LNCaP clone FGC (cell line): Measurements from ENCODE around the gene ELAVL4.
"Not testable (repeated sequence)": the region's sequence is repeated elsewhere in the genome, so short reads cannot be mapped to it uniquely, and the experiment has no call there.

Experiments used
- DNase-seq: peaks from one replicate; pipeline ENCODE4 v3.0.0-alpha.2; 2011; ENCODE audit warnings: low read depth
- H3K4me3 ChIP-seq: 2 replicates; pipeline ENCODE4 v1.5.1; 2011; ENCODE audit warnings: mild to moderate bottlenecking, low read depth, low read length, control low read depth
- TF ChIP-seq, protein P1 (sequence below): IDR thresholded peaks from 2 replicates; pipeline ENCODE4 v1.5.1; 2012; ENCODE audit warnings: mild to moderate bottlenecking; ENCODE audit not compliant: control insufficient read depth, insufficient read depth; ENCODE audit errors: extremely low read depth

ELAVL4 gene

DNA sequence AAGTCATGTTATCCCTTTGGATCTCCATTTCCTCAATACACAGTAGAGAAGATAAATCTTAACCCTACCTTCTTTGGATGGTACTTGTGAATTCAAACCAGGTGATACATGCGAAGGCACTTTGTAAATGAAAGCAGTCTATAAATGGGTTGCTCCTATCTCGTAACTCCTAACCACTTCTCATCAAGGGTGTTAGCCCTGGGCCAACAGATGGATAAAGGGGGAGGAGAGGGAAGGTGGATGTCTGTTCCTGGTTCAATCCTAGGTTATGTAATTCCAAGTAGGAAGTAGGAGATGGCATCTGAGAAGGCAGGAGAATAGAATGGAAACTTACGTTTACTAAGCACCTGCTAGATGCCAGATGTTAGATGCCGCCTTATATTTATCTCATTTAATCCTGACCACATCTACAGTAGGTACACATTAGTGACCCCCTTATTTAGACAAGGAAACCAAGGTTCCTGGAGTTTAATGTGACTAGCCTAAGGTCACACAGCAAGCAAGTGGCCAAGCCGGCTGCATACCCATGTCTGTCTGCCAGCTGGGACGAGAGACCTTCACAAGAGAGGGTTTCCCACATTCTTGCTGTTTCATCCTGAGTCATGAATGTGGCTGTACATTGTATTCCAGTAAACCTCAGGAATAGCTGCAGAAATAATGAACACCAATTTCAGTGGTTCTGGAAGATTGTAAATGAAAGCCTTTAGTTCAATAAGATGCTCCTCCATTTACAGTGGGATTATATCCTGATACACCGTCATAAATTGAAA lies 47.7 kb downstream of the ELAVL4 start:
- no peak for DNase-seq
- no peak overlapping the region for H3K4me3 ChIP-seq
- TF ChIP-seq, protein P1, sequence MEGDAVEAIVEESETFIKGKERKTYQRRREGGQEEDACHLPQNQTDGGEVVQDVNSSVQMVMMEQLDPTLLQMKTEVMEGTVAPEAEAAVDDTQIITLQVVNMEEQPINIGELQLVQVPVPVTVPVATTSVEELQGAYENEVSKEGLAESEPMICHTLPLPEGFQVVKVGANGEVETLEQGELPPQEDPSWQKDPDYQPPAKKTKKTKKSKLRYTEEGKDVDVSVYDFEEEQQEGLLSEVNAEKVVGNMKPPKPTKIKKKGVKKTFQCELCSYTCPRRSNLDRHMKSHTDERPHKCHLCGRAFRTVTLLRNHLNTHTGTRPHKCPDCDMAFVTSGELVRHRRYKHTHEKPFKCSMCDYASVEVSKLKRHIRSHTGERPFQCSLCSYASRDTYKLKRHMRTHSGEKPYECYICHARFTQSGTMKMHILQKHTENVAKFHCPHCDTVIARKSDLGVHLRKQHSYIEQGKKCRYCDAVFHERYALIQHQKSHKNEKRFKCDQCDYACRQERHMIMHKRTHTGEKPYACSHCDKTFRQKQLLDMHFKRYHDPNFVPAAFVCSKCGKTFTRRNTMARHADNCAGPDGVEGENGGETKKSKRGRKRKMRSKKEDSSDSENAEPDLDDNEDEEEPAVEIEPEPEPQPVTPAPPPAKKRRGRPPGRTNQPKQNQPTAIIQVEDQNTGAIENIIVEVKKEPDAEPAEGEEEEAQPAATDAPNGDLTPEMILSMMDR, result no peak

DNA sequence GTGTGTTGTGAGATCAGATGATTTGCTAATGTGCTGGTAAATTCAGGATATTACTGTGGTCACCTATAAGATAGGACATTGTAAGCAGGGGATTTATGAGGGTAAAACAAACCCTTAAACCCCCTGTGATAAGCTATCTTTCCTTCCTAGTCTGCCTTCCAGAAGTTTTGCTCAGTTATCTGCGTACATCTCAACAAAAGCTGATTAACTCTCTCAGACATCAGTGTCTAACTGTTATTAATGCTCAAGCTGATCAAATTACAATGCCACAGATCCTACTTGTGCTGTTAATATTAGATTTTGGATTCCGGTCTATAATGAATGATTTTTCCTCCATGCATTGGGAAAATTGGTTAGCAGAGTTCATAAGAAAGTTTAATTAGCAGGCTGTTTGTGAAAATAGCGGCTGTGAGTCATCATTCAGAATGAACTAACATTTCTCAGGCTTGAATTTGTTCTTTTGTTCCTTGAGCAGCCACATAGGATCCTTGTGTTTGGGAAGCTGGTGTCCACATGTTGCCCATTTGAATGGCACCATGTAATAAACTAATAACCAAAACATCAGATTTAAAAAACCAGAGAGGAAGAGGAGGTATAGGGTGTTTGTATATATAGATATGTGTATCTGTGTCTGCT lies 48.7 kb downstream of the ELAVL4 start:
- H3K4me3 ChIP-seq, result no peak overlapping the region
- TF ChIP-seq, protein P1, result no peak
- no peak for DNase-seq

DNA sequence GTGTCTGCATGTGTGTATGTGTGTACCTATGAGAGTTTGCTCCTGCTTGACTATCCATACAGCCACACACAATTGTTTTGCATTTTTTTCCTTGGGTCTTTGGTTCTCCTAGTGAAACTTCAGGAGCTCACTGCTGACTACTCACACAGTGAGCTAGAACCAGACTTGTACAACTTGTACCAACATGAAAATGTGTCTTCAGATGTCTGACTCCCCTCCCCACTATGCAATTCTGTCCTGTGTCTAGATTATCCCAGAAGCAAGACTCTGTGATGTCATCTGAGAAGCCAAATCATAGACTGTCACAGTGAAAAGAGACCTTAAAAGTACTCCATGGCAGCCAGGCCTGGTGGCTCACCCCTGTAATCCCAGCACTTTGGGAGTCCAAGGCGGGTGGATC lies 49.7 kb downstream of the ELAVL4 start:
- H3K4me3 ChIP-seq, result no peak overlapping the region
- TF ChIP-seq, protein P1, result no peak
- no peak for DNase-seq

DNA sequence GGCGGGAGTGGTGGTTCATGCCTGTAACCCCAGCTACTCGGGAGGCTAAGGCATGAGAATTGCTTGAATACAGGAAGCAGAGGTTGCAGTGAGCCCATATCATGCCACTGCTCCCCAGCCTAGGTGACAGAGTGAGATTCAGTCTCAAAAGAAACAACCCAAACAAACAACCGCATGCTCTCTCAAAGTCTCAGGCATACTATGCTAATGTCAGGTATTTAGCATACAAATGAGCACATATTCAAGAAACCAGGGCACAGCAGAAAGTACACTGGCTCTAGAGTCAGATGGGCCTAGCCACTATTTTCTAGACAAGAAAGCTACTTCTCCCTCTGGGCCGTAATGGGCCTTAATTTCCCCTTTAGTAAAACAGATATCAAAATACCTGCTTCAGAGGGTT lies 55.0 kb downstream of the ELAVL4 start:
- DNase-seq, result no peak
- TF ChIP-seq, protein P1, result no peak
- no peak overlapping the region for H3K4me3 ChIP-seq

DNA sequence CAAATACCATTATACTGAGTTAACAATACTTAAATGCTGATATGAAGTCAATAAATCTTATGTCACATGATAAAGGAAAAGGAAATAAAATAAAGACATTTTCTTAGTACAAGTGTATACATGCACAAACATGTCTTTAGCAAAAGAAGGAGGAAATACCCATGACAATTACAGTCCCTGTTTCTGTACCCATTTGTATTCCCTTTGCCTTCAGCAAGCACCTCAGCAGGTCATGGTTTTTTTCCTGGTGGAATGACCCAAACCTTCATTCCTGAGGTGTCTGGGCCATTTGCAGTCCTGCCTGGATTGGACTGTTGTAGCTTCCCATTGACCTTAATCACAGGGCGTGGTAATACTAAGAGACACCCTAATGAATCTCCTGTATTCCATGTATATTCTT lies 57.6 kb downstream of the ELAVL4 start:
- DNase-seq, H3K4me3 ChIP-seq: not testable (repeated sequence)

DNA sequence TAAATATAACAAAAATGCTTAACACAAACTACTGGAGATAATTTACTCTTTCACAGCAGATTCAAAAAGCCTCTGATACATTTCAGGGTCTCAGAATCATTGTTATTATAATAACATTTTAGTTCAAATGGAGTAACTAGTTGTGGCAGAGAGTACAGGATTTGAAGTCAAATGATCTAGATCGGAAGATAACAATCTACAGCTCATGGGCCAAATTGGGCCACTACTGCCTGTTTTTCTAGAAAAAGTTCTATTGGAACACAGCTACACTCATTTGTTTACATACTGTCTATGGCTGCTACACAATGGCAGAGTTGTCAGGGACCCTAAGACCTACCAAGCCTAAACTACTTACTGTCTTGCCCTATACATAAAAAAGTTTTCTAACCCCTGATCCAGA lies 63.6 kb downstream of the ELAVL4 start:
- DNase-seq, result no peak
- no peak overlapping the region for H3K4me3 ChIP-seq
- TF ChIP-seq, protein P1, result no peak

DNA sequence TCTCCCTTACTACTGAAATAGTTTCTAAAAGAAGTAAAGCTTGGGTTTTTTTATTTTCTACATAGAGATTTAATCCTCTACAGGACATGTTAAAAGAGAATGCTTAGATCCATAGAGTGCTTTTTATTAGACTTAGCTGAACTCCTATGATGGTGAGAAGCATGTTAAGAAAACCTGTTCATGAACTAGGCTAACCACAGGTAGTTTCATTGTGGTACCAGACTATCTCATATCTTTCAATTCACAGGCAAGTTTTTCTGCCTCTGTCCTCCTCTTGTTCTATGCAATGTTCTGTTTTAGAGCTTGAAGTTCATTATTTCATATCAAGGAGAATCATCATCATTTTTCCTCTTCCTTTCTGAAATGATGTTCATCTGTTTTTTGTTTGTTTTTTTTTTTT lies 65.4 kb downstream of the ELAVL4 start:
- TF ChIP-seq, protein P1, result no peak
- no peak overlapping the region for H3K4me3 ChIP-seq
- DNase-seq, result no peak
